GM15510 (cell line): ENCODE measurements around the gene CAMKK1.
A peak's percentile ranks its signal among the peaks of the same experiment; 100 is the strongest.

Experiments used
- POLR2A ChIP-seq: IDR thresholded peaks from 3 replicates; pipeline ENCODE4 v1.6.1; 2011; ENCODE audit warnings: borderline replicate concordance; ENCODE audit not compliant: insufficient read length; ENCODE audit errors: extremely low read depth

The CAMKK1 gene

DNA sequence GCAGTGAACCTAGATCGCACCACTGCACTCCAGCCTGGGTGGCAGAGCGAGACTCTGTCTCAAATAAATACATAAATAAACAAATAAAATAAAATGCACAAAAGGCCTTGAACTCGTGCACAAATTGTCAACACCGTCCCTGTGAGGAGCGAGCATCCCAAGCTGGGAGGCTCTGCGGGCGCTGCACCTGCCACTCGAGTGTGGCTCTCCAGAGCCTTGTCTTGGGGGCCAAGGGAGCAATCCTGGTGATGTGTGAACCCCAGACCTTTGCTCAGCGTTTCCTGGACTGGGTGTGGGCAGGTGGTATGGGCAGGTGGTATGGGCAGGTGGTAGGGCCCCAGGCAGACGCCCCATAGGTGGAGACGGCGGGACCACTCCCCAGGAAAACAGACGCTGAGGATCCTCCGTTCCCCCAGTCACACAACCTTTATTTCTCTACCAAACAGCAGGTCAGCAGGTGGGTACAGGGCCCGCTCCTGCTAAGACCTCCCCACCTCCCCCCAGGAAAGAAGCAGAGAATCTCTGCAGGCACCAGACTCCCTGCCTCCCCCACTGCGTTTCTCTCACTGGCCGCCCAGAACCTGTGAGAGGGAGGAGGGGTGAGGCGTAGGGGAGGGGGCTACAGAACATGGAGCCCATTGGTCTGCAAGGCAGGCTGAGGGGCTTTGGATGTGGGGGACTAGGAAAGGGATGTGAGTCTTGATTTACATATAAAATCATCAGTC lies 30.8 kb upstream of the CAMKK1 start:
- TF ChIP-seq POLR2A, result no peak

DNA sequence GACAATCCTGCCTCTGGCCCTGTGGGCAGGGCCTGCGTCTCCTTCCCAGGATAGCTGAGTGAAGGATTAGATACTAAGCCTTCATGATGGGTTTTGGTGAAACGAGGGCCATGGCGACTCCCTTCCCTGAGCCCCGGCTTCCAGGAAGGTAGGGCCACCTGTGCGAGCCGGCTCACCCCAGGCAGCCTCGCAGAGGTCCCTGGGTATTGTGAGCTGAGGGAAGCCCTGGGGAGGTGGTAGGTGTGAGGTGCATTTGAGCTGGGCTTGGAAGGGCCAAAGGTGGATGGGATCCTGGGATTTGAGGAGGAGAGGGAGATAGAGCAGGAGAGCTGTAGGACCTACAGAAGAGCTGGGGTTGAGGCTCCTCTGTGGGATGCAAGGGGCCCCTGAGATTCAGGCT lies 29.9 kb upstream of the CAMKK1 start:
- no peak for TF ChIP-seq POLR2A

DNA sequence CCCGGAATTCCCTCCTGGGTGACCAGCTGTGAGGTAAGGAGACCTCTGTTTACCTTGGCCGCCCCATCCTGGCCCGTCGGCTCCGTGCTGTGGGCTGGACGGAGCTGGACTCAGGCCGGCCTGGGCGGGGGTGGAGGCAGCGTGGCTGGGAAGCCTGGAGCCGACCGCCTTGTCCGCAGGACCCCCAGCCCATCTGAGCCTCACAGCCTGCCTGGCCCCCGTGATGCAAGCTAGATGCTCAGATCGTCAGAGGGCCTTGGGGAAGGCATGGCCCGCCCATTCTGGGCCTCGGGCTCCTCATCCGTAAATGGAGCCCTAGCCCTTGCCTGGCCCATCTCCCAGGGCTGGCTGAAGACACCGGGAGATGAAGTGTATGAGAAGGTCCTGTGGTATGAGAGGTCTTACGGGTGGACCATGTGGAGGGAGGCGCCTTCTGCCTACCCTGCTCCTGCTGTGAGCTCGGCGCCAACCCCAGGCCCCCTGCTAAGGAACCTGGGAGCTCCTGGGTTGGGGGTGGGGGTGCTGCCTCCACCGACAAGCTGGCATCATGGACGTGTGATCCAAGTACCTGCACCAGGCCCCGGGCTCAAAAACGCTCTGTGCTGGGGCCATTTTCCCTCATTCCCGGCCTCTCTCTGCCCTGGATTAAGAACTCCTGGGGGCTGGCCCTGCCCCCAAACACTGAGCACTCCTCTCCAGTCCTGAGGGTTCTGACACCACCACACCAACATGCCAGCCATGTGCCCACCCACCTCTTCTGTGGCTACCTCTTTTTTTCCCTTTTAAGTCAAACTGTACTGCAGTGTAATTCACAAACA lies 28.9 kb upstream of the CAMKK1 start:
- no peak for TF ChIP-seq POLR2A

DNA sequence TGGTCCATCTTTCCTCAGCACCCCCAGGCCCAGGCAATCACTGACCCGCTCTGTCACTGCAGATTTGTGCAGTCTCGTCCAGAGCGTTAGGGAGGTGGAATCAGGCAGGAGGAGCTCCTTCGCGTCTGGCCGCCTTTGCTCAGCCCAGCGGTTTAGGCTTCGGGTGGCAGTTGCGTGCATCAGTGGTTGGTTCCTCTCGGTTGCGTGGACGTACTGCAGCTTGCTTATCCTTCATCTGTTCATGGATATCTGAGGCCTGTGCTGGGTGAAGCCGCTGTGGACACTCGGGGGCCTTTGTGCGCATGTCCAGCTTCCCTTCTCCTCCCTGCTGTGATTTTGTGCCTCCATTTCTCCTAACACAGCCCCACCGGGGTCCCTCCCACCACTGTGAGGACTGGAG lies 28.2 kb upstream of the CAMKK1 start:
- no peak for TF ChIP-seq POLR2A

DNA sequence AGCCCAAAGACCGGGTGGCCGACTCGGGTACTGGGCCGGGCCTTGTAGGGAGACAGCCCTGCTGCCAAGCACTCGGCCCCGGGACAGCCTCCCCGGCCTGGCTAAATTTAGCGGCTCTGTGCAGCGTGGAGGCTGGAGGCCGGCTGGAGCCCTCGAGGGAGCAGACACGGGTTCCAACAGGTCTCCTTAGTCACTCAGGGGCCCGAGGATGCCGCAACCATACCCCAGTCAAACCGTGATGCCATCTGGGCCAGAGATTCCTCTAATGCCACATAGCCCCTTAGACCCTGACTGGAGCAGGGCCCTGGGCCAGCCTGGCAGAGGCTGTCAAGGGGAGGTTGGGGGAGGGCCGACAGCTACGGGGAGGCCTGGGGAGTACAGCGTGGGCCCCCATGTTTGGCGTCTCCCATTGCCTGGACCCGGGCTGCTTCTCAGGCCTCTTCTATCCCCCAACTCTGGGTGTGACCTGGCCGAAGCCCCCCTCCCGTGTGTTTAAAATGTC lies 26.3 kb upstream of the CAMKK1 start:
- no peak for TF ChIP-seq POLR2A

DNA sequence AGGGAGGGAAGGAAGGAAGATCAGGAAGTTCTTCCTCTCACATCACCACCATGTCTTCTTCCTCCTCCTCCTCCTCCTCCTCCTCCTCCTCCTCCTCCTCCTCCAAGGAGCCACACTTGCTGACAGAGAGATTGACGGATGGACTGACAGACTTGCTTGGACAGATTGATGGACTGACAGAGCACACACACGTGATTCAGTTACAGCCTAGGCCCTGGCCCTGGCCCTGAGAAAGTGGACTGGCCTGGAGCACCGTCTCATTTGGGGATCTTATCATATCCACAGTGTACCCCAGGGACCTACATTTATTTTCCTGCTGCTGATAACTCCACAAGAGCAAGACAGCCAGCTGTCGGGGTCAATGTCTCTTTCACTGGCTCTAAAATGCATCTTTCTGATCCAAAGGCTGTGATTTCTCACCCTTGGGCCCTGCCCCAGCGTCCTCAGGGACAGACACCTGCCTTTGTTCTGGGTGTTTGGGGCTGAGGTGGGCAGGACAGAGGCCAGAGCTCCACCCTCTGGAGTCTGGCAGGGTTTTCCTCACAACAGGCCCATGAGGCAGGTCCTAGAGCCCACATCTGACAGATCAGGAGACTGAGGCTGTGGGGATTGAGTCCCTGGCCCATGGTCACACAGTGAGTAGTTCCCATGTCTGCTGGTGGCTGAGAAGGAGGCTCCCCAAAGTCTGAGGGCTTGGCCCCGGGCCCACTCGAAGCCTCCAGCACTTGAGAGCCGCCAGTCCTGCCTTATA lies 25.7 kb upstream of the CAMKK1 start:
- TF ChIP-seq POLR2A, result no peak

DNA sequence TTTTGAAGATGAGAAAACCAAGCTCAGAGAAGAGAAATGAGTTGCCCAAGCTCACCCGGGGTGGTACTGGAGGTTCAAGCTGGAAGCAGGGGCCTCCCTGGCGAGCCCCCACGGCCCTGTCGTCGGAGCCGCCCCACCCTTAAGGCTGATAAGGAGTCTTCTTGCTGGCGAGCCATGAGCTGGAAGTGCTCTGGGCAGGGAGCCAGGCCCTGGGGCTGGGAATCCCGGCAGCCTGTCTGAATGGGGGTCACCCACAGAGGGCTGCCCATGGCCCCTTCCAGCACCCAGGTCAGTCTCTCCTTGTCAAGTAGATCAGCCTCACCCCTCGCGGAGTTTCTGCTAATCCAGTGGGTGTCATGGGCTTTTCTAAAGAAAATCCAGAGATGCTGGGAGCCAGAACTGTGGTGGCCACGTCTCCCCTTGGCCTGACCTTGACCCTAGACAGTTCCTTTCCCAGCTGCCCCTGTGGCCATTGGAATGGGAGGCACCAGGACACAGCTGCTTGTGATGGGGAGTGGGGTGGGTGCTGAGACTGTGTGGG lies 24.6 kb upstream of the CAMKK1 start:
- TF ChIP-seq POLR2A, result no peak

DNA sequence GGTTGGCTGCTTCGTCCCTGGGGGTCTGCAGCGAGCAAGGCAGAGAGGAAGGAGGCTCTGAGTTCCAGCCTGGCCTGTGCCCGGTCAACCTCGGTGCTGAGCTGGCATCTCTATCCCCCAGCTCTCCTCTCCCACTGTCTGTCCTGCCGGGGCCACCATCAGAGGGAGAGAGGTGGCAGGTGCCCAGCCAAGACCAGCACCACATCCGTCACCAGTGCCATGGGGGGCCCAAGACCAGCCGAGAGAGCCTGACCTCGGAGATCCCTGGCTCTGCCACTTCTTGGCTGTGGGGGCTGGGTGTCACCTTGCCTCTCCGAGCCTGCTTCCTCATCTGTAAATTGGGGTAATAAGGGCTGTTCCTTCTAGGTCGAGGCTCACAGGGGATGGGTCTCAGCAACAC lies 24.0 kb upstream of the CAMKK1 start:
- TF ChIP-seq POLR2A, result no peak

DNA sequence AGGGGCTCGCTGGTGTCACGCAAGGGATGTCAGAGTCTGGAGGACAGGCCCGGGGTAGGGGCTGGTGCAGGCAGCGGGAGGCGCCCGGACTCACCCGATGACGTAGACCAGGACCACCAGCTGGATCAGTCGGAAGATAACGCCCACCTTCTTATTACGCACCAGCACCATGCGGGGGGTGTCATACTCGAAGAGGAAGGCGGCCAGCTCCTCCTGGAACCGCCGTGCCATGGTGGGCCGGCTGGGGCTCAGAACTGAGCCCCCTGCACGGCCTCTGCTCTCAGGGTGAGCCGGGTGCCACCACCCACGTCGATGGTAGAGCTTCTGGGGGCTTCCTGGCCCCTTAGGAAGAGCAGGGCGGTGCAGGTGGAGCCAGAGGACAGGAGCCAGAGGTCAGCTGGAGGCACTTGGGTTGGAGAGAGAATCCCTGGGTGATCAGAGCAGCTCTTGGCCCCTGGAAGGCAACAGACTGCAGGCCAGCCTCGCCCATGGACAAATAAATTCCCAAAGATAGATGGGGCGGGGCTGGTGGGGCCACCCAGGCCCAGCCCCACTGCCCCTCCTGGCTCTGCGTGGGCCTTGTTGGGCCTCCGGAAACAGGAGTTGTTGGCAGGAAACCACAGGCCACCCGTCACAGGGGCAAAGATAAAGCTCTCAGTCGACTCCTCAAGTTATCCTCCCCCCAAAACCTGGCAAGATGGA lies 23.3 kb upstream of the CAMKK1 start, which contains the start of gene P2RX1:
Gene P2RX1, minus strand, starts transcription at position 471 of the 702 bp plus-strand sequence. Its CDS starts 240 bp downstream, at position 231.
- TF ChIP-seq POLR2A, result peak; percentile 13

DNA sequence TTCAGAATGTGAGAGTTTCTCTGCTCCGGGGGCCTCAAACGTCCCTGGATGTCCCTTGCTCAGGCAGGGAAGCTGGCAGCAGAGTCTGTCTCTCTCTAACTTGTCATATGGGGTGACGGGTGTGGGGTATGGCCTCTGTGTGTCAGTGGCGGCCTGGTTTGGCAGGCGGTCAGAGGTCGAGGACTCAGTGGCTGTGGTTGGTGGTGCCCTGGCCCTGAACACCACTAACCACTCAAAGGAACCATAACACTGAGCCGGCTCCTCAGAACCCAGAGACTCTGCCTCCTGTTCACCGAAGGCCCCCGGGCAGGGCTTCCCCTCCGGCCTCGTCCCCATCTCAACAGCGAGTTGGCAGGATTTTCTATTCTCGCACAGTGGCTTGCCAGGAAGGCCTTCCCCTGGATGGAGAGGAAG lies 22.7 kb upstream of the CAMKK1 start:
- no peak for TF ChIP-seq POLR2A

DNA sequence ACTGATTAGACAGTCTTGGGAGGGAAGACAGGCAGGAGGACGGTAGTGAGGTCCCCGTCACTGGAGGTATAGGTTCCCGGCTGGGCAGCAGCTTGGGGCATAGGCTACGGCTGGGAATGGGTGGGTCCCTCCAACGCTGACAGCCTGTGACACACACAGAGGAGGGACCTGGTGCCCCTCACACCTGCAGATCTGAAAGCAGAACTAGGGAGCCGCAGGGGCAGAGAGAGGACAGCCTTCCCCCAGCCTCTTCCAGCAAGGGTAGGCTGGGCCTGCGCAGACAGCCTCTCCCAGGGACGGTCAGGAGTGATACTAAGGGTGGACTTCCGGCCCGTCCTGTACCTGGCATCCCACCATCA lies 21.4 kb upstream of the CAMKK1 start:
- TF ChIP-seq POLR2A, result no peak

DNA sequence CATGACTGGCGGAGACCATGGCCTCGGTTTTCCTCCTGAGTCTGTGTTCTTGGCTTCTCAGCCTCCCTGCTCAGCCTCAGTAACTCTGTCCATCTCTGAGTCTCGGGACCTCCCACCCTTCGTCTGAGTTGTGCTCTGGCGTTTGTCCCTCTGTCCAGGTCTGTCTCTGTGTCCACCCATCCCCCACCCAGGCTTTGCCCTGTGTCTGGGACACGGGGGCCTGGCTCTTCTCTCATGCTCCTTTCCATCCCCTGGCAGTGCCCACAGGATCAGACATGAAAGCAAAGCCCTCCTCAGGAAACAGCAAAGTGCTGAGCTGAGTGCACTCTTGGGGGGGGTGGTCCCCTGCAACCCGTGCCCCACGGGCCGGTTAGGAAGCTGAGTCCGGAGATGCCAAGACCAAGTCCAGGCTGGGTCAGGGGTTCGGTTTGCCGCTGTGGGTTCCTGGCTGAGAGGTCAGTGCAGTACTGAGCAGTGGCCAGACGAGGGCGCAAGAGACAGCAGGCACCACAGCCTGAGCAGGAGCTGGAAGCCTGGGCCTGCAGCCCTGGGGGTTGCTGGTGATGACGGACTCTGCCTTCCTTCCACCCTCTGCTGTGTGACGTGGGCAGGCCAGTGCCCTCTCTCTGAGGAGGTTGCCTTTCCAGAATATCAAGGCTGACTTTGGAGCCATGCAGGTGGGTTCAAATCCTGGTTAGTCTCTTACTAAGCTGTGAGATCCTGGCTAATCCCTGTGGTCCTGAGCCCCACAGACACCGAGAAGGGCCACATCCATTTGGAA lies 20.9 kb upstream of the CAMKK1 start:
- no peak for TF ChIP-seq POLR2A

DNA sequence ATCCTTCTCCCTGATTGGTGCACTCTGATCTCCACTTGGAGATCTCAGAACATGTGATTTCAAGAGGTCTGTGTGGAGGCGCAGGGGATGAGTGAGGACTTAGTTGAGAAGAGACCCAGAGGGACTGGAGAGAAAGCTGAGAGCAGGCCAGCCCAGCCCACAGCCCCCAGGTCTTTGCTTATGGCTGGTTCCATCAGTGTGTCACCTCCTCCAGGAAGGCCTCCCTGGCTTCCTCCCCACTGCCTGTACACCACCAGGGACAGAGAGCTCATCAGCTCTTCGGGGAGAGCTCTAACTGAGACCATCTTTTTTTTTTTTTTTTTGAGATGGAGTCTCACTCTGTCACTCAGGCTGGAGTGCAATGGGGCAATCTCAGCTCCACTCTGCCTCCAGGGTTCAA lies 20.0 kb upstream of the CAMKK1 start:
- no peak for TF ChIP-seq POLR2A
